HG03521 (cell line): ENCODE measurements around the gene GPR162.

Experiments used
- ATAC-seq: cut with Tn5 transposase; IDR thresholded peaks from one replicate; pipeline ENCODE4 v1.9.1; 2021; ENCODE audit warnings: mild to moderate bottlenecking, moderate library complexity; ENCODE audit not compliant: unreplicated experiment

GPR162 gene, protein sequence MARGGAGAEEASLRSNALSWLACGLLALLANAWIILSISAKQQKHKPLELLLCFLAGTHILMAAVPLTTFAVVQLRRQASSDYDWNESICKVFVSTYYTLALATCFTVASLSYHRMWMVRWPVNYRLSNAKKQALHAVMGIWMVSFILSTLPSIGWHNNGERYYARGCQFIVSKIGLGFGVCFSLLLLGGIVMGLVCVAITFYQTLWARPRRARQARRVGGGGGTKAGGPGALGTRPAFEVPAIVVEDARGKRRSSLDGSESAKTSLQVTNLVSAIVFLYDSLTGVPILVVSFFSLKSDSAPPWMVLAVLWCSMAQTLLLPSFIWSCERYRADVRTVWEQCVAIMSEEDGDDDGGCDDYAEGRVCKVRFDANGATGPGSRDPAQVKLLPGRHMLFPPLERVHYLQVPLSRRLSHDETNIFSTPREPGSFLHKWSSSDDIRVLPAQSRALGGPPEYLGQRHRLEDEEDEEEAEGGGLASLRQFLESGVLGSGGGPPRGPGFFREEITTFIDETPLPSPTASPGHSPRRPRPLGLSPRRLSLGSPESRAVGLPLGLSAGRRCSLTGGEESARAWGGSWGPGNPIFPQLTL

DNA sequence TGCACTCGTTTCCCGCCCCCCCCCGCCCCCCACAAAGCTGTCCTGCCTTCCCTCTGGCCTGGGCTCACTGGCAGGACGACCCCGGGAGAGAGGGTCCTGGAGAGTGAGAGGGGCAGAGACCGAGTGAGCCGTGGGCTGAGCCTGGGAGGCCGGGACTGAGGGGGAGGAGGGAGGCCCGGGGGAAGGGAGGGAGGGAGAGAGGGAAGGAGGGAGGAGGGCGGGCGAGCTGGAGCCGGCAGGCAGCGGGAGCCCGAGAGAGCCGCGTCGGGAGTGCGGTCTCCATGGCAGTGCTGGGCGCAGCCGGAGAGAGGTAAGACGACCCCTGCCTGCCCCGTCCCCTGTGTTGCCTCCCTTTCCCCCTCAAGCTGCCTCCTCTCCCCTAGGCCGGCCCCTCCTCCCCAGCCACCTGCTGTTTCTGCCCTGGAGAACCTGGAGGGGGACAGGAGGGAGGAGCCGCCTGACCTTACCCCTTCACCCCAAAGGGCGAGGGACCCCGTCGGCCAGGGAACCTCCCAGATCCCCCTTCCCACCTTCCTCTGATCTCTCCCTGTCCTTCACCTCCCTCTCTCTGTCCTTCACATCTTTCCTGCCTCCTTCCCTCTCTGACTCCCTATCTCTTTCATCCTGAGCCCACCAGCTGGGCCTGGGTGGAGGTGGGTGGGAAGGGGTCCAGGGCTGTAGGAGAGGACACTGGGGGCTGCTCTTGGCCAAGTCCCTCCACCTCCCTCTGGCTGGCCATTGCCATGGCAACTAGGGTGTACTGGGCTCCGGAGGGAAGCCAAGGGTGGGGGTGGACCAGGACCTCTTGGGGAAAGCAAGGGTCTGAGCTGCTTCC lies at the start of gene GPR162:
Gene GPR162, plus strand, starts transcription at position 231 of the 835 bp plus-strand sequence. CDS start 2,078 bp downstream, outside the sequence.
- no peak for ATAC-seq

DNA sequence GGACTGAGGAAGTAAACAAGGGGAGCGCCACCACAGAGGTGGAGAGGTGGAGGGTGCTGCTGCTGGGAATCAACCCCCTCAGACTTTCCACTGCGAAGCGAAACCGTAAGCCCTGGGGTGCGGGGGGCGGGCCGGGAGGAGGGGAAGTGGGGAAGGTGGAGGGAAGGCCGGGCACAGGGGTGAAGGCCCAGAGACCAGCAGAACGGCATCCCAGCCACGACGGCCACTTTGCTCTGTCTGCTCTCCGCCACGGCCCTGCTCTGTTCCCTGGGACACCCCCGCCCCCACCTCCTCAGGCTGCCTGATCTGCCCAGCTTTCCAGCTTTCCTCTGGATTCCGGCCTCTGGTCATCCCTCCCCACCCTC lies 49.3 kb upstream of the GPR162 start, which contains the start of gene LAG3:
Gene LAG3, plus strand, starts transcription at position 190 of the 365 bp plus-strand sequence. CDS start 333 bp downstream, outside the sequence.
- ATAC-seq, result no peak

DNA sequence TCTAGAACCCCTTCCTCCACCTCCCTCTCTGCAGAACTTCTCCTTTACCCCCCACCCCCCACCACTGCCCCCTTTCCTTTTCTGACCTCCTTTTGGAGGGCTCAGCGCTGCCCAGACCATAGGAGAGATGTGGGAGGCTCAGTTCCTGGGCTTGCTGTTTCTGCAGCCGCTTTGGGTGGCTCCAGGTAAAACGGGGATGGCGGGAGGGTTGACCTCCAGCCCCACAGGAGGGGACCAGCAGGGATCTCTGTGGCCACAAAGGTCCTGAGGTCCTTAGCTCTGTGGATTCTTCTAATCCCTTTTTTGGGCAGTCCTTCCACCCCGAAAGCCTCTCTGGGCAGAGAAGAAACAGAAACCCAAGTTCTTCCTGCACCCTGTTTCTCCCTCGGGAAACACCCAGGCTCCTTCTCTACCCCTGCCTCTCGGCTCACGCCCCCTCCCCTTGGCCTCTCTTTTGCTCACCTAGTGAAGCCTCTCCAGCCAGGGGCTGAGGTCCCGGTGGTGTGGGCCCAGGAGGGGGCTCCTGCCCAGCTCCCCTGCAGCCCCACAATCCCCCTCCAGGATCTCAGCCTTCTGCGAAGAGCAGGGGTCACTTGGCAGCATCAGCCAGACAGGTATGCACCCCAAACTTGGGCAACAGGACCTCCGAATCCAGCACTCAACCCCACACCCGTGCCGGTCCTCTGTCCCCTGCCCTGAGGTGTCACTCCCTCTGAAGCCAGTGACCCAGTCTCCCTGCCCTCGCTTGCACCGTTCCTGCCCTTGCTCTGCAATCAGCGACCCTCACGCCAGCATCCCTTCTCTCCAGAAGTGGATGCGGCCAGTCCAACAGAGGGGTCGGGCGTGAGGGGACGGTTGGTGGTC lies 48.7 kb upstream of the GPR162 start:
- no peak for ATAC-seq

DNA sequence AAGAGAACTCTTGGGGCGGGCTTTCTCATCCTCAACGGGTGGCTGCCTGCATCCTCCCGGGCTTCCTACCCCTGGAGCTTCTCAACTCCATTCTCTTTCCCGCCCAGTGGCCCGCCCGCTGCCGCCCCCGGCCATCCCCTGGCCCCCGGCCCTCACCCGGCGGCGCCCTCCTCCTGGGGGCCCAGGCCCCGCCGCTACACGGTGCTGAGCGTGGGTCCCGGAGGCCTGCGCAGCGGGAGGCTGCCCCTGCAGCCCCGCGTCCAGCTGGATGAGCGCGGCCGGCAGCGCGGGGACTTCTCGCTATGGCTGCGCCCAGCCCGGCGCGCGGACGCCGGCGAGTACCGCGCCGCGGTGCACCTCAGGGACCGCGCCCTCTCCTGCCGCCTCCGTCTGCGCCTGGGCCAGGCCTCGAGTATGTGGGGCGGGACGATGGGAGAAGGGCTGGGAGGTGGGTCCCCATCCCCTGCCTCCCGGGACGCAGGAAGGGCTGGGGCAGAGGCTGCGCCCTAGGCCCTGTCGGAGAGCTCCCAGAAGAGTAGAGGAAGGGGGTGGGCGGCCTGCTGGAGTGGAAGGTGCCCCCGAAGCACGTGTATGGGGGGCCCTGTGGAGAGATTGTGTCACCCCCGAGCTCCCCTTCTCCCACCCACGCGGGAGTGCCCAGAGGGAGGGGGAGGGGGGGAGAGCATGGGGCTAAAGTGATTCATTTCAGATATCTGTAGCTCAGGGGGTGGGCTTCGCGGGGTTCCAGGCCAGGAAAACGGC lies 47.9 kb upstream of the GPR162 start:
- ATAC-seq, result no peak

DNA sequence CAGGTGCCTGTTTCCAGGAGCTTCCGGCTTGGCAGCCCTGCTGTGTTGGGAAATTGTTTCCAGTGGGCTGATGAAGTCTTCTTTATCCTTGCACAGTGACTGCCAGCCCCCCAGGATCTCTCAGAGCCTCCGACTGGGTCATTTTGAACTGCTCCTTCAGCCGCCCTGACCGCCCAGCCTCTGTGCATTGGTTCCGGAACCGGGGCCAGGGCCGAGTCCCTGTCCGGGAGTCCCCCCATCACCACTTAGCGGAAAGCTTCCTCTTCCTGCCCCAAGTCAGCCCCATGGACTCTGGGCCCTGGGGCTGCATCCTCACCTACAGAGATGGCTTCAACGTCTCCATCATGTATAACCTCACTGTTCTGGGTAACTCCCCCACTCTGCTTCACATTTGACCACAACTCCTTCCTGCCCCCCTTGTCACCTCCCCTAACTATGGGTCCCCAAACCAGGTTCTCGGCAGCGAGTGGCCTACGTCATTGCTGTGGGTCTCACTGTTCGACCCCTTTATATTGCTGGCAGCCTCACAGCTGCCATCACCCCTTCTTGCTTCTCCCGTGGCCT lies 47.0 kb upstream of the GPR162 start:
- ATAC-seq, result no peak

DNA sequence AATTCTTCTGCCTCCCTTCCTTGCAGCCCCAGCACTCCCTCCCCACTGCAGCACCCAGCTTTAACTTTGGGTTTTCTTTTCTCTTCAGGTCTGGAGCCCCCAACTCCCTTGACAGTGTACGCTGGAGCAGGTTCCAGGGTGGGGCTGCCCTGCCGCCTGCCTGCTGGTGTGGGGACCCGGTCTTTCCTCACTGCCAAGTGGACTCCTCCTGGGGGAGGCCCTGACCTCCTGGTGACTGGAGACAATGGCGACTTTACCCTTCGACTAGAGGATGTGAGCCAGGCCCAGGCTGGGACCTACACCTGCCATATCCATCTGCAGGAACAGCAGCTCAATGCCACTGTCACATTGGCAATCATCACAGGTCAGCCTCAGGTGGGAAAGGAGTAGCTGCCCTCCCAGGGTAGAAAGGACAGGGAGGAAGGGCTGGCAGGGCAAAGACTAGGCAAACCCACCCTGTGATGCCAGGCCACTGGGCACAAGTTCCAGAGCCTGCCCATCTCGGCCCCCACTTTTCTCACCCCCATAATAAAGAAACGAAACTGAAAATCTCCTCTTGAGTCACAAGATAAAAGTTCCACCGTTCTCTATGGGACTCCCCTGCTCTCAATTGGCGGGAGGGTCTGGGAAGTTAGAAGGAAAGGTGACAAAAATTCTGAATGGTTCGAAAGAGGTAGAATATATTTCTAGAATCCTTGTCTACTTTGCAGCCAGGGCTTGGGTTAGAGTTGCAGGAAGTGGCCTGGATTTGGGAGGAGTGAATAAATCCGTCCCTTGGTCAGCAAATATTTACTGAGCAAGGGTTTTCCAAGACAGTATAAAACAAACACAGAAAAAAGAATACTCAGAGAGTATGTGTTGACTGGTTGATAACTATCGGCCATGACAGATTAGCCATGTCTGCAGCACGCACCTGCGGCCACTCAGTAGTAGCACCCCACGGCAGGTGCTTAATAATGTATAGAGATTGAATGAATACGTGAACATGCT lies 46.1 kb upstream of the GPR162 start:
- no peak for ATAC-seq

DNA sequence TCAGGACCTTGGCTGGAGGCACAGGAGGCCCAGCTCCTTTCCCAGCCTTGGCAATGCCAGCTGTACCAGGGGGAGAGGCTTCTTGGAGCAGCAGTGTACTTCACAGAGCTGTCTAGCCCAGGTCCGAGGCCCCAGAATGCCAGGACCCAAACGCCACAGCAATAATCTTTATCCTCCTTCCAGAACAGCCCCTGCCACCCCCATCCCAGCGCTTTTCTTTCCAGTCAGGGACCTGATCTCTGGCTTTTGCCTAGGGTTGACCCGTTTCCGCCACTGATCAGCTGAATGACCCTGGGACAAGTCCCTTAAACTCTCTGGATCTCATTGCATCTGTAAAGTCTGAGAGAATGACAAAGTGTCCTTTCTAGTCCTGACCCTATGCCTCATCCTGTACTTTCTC lies 44.2 kb upstream of the GPR162 start:
- ATAC-seq, result no peak

DNA sequence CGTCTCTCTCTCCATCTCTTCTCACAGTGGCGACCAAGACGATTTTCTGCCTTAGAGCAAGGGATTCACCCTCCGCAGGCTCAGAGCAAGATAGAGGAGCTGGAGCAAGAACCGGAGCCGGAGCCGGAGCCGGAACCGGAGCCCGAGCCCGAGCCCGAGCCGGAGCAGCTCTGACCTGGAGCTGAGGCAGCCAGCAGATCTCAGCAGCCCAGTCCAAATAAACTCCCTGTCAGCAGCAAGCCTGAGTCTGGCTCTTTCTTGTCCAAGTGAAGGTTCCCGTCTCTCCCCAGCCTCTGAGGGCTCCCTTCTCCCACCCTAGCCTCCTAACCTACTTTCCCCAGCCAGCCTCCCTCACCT lies 43.4 kb upstream of the GPR162 start:
- ATAC-seq, result no peak

DNA sequence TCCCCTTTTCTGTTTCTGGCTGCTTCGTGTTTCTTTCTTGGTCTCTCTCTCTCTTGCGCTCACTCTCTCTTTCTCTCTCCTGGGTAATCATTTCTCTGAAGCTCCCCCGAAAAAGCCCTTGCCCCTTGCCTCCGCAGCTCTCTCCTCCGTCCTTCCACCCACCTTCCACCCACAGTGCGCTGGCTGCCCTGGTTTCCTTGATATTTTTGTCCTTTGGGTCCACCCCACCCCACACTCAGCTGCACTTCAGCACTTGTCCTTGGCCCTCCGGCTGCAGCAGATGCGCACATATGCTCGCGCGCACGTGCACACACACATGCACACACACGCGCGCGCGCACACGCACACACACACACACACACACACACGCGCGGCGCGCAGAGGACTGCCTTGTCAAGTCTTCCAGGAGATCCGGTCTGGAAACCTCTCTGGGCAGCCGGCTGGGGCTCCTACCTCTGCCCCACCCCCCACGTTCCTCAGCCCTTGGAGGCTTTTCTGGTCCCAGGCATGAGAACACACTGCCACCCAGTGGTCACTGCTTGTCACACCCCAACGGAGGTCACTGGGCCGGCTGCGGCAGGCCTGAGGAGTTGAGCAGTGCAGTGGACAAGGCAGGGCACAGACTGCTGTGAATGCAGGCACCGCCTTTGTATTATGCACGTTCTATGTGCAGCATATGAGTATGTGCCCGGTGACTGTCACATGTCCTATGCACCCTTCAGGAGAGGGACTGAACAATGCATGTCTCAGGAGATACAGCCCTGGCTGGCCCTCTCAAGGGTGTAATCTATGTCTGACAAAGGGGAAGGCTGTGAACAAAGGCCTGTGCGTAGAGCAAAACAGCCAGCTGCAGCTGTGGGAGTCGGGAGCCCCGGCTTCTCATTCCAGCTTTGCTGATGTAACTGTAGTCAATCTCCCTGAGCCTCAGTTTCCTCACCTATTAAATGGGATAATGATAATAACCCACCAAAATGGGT lies 42.8 kb upstream of the GPR162 start:
- ATAC-seq, result peak; percentile 80

DNA sequence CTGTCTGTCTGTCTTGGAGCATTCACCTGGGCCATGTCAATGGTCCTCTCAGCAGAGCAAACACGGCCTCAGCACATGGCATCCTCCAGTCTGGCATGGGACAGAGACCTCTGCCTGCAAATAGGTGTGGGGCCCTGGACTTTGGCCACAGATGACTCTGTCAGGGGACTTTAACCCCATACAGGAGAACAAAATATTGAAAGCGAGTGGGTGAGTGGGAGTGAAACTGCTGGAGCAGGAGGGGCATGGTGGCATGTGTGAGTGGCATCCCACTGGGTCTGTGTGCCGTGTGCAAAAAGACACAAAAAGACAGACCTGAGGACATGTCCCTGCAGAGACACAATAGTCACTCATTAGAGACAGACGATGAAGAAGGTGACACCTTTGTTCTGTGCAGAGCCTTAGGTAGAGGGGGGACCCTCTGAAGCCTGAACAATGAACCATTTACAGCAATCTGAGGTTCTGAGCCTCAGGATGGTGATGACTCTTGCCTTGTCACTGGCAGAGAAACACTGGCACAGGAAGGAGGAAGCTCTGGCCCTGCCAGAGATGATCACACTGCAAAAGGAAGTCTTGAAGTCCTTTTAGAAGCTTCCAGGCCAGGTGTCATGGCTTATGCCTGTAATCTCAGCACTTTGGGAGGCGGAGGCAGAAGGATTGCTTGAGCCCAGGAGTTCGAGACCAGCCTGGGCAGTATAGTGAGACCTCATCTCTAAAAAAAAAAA lies 41.8 kb upstream of the GPR162 start:
- no peak for ATAC-seq

DNA sequence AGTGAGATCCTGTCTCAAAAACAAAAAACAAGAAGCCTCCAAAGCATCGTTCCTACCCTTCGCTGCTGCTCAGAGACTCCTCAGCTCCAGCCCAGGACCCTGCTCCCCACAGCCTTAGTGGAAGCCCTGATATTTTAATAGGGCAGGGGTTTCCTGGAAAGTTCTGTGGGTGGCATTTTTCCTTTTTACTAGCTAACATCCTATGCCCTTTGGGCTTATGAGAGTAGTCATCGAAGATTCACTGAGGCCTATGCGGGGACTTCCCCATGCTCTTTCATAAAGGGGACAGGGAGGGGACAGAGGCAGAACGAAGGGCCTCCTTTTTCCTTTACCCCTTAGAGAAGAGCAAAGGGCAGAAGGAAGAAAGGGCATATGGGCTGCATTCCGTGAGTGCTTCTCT lies 41.0 kb upstream of the GPR162 start:
- no peak for ATAC-seq

DNA sequence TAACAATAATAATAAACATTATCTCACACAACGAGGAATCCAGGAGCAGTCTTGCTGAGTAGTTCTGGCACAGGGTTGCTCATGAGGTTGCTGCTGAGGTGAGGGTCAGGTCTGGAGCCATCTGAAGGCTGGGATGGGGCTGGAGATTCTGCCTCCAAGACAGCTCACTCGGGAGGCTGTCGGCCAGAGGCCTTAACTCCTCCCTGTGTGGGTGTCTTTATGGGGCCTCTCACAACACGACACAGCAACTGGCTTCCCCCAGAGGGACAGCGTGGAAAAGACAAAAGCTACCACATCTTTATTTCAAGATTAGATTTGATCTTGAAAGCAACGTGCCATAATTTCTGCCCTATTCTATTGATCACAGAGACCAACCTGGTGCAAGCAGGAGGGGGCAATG lies 39.5 kb upstream of the GPR162 start:
- no peak for ATAC-seq

DNA sequence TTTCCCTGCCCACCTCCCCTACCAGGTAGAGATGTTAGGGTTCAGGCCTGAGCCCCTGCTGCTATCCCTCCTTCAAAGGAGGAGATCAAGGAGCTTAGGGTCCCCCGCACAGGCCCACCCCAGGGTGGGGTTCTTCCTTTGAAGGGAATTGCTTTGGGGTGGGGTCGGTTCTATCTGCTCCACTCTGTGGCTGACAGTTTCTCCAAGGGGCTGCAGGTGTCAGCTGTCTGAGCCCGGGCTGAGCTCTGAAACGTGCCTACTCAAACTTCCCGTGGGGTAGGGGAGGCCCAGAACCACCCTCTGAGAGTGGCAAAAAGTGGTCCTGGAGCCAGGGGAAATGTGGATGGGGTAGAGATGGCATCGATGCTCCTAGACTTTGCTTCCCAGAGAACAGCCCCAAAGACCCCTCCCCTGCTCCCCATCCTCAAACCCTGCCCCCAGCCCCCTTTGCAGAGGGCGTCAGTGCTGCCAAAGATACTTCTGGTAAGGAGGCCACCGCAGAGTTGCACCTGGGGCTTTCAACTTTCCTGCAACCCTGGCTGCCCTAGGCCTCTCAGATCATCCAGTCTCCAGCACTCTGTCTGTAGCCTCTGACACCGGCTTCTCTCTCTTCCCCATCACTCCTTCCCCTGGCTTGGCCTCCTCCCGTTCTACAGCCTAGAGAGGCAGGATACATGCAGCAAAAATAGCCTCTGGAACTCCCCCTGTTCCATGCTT lies 38.6 kb upstream of the GPR162 start:
- ATAC-seq, result no peak

DNA sequence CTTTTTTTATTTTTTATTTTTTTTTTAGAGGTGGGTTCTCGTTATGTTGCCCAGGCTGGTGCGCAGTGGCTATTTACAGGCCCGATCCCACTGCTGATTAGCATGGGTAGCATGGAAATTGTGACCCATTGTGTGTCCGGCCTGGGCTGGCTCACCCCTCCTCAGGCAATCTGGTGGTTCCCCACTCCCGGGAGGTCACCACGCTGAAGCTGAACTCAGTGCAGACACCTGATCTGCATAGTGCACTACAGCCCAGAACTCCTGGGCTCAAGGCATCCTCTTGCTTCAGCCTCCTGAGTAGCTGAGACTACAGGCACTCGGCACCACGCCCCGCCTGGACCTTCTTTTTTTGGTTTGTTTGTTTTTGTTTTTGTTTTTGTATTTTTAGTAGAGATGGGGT lies 37.8 kb upstream of the GPR162 start:
- ATAC-seq, result no peak

DNA sequence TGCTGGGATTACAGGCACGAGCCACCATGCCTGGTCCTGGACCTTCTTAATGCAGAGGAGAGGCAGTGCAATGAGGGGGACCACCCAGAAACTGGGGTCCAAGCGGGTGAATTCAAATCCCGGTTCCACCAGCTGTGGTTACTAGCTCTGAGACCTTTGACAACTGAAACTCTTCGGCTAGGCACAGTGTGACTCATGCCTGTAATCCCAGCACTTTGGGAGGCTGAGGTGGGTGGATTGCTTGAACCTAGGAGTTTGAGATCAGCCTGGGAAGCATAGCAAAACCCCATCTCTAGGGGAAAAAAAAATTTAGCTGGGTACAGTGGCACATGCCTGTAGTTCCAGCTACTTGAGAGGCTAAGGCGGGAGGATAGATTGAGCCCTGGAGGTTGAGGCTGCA lies 37.3 kb upstream of the GPR162 start:
- no peak for ATAC-seq

DNA sequence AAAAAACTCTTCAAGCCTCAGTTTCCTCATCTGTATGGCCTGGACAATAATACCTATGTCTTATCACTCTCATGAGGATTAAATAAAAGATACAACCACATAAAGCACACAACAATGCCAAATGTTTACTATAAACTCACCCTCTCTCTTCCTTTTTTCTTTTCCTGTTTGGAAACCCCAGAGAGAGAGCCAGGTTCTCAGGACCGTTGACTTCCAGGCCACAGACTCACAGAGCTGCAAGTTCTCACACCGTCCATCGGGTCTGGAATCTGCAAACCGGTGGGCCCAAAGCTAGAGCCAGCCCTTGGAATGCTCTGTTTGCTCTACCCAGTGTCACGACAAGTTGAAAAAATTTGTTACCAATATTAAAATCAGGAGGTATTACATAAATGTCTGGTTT lies 36.9 kb upstream of the GPR162 start:
- ATAC-seq, result no peak
